ENCODE results near the gene EPHB4.

DNA sequence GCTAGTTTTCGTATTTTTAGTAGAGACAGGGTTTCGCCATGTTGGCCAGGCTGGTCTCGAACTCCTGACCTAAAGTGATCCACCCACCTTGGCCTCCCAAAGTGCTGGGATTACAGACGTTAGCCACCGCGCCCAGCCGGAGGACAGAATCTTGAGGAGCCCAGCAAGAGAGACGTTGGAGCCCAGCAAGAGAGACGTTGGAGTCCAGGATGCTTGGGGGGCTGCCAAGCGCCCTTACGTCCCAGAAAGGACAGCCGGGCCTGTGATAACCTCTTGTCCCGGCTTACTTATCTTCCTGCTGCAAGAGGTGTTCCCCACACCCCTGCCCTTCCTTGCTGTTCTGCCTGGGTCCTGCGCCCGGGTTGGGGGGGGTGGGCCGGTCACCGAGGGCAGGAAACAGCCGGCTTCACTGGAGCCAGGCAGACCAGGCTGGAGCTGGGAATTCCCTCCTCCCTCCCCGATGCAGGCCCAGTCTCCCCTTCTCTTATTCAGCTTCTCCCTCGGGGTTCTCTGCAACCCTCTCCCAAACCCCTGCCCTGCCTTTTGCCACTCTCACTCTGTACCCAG lies 1.9 kb upstream of the EPHB4 start:
- TF ChIP-seq, protein P1, sequence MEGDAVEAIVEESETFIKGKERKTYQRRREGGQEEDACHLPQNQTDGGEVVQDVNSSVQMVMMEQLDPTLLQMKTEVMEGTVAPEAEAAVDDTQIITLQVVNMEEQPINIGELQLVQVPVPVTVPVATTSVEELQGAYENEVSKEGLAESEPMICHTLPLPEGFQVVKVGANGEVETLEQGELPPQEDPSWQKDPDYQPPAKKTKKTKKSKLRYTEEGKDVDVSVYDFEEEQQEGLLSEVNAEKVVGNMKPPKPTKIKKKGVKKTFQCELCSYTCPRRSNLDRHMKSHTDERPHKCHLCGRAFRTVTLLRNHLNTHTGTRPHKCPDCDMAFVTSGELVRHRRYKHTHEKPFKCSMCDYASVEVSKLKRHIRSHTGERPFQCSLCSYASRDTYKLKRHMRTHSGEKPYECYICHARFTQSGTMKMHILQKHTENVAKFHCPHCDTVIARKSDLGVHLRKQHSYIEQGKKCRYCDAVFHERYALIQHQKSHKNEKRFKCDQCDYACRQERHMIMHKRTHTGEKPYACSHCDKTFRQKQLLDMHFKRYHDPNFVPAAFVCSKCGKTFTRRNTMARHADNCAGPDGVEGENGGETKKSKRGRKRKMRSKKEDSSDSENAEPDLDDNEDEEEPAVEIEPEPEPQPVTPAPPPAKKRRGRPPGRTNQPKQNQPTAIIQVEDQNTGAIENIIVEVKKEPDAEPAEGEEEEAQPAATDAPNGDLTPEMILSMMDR (IDR thresholded peaks at IDR 0.05), result no peak
- TF ChIP-seq POLR2A (IDR thresholded peaks at IDR 0.05), result no peak
